Renal pelvis (tissue), 4 donors: ENCODE data around the gene DNAAF8. TPM values are rescaled to one million over a fixed set of nuclear protein-coding genes. Genes with fewer than 3 reads are reported as not detected.
"Not testable (repeated sequence)": the region's sequence is repeated elsewhere in the genome, so short reads cannot be mapped to it uniquely, and the experiment has no call there.

Experiments used
- DNase-seq: peaks from one replicate; pipeline ENCODE4 v3.0.0-alpha.2; 2013
- polyA plus RNA-seq, 3 donors: library from polyadenylated mRNA; unstranded; fragments of 120-200 nt; gene quantifications; one replicate each; pipeline ENCODE4 v1.2.1, GENCODE V29; 2013; ENCODE audit not compliant: insufficient read length in 3 of 3

DNAAF8 gene
- polyA plus RNA-seq, 3 donors, result 2.4 to 3.0 (median 2.6) TPM

DNA sequence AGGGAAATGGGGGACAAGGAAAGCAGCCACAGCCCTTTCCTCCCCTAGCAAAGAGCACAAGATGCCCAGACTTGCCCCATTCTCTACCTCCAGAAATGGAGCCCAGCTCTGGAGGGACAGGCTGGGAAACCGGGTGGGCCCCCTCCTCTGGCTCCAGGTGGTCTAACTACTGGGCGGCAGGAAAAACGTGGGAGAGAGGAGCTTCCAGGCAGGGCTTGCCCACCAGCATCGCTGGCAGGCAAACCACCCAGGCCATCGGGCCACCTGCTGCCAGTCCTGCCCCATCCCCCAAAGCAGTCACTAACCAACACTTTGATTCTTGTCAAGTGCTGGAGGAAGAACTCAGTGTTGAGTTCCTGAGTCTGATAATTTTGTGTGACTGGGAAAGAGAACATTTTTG, 15.9 kb upstream of the DNAAF8 start:
- DNase-seq, result no peak

DNA sequence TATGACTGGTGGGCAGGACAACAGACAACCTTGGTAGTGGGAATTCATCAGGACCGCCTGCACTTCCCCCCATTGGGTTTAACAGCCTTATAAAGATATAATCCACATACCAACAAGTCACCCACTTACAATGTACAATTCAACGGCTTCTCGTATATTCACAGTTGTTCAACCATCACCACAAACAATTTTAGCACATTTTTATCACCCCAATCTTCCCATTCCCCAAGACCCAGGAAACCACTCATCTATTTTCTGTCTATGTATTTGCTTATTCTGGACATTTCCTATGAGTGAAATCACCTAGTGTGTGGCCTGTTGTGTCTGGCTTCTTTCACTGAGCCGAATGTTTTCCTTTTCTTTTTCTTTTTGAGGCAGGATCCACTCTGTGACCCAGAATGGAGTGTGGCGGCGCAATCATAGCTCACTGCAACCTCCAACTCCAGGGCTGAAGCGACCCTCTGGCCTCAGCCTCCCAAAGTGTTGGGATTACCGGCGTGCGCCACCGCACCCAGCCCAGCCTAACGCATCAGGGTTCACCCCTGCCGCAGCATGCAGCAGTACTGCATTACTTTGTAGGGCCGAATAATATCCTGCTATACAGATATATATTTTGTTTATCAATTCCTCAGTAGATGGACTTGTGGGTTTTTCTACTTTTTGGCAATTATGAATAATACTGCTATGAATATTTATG, 11.1 kb upstream of the DNAAF8 start:
- DNase-seq, result no peak

DNA sequence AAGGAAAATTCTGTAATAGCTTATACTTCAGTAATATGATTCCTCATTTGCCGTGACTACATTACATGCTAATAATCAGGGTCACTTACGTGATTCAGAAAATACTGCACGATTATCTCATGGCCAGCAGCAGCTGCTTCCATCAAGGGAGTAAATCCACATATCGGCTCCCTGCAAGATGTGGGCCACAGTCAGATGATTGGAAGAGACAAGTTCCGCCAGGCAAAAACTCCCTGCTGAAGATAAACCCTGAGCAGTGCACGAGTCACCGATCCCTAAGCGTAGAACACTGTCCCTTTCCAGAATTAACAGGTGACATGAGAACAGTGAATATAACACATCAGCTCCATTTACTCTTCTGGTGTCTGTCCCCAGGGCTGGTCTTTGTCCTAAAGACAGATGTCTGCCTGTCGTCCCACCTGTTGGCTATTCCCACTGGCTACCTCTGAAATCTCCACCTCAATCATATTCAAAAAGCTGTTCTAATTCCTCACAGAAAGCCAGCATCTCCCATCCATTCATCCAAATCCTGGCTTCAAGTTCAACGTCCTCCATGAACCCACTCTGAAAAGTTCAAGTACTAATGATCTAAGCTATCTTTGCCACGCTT, 9.6 kb upstream of the DNAAF8 start:
- no peak for DNase-seq

DNA sequence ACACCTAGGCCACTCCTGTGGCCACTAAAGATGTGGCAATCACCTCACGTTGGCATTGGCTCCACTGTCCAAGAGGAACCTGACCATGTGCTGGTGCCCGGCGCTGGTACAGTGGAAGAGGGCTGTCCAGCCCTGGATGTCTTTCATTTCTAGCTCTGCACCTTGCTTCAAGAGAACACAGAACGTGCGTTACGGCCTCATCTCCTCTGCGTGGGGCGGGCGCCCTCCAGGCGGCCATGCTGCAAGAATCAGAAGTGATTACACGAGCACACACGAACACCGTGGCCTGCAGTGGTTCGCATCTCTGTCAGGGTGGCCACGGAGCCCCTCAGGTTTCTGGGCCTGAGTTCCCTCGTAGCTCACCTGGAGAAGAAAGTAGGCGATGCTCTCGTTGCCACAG, 7.7 kb upstream of the DNAAF8 start:
- no peak for DNase-seq

DNA sequence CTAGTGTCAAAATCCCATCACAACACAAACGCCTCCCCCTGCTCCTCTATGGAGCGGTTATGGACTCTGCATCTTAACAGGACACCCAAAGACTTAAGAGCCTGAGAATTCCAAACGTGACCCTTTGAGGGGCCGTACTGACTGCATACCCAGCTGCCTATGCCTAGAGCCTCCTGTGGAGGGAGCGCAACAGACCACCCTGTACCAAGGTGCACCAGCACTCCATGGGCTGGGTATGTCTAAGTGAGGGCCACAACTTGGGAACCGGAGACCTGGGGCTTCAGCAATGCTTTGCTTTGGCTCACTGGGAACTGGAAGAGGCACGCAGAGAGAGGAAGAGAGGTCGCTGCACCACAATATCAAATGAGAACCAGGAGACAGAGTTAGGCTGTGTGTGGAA, 5.7 kb upstream of the DNAAF8 start:
- DNase-seq, result no peak

DNA sequence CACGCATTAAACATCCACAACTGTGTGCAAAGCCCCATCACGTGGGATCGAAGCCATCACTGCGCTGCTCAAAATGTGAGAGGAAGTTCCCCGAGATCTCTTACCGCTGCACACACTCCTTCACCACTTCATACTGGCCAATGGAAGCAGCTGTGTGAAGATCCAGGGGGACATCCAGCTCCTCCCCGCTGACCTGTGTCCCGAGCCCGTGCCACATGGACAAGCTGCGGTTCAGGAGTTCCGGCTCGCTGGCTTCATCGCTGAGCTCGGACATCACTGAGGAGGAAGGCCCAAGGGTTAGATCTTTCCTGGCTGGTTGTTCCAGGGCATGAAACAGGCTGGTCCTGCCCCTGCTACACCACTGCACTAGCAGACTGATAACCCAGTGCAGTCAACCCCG, 4.5 kb upstream of the DNAAF8 start:
- no peak for DNase-seq

DNA sequence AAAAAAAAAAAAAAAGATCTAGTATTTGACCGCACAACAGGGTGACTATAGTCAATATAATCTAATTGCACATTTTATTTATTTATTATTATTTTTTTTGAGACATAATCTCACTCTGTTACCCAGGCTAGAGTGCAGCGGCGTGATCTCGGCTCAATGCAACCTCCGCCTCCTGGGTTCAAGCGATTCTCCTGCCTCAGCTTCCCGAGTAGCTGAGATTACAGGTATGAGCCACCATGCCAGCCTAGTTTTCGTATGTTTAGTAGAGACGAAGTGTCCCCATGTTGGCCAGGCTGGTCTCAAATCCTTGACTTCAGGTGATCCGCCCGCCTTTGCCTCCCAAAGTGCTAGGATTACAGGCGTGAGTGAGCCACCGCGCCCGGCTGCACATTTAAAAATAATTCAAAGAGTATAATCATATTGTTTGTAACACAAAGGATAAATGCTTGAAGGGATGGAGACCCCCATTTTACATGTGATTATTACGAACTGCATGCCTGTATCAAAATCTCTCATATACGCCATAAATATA, 1.1 kb upstream of the DNAAF8 start:
- DNase-seq, result no peak

DNA sequence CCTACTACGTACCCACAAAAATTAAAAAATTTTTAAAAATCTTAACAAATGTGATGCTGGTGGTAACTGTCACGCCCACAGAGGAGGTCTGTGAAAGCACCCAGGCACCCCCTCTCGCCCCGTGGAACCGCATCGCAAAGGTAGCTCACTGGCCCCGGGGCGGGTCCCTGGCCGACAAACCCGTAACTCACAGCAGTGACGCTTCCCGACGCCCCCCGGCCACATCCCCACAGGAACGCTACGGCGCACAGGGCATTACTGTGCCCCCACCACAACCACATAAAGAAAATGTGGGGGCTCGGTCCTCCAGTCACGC, 632 bp upstream of the DNAAF8 start:
- peak; percentile 26 for DNase-seq

DNA sequence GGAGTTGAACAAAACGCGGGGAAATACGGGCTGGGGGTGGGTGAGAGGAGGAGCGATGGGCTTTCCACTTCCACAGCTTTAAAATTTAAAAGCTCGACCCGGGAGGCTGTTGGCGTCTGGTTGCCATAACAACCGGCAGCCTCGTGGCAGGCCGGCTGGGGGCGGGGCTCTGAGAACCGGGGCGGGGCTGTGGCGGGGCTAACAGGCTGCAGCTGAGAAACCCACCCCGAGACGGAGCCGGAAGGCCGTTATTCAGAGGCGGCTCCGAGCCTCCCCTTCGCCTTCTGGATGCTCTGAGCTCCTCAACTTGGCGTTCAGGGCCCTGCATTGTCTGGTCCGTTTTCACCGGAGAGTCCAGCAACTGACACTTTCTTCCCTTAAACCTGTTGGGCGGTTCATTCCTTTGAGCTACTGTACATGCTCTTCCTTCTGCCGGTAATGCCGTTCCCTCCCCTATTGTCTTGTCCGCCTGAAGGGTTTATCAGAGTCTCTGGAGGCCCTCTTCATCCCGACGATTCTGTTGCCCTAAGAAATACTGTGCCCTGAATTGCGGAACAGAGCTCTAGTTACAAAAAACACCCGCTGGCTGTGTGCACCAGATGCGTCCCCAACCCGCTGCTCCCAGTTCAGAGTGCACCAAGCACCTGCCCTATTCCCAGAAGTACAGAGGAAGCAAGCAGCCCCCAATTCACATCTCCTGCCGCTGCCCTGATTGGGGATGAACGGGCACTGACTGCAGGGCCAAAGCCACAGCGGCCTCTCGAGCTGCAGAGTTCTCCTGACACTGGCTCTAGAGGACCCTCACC, 596 bp downstream of the DNAAF8 start:
- DNase-seq, result peak; percentile 87

DNA sequence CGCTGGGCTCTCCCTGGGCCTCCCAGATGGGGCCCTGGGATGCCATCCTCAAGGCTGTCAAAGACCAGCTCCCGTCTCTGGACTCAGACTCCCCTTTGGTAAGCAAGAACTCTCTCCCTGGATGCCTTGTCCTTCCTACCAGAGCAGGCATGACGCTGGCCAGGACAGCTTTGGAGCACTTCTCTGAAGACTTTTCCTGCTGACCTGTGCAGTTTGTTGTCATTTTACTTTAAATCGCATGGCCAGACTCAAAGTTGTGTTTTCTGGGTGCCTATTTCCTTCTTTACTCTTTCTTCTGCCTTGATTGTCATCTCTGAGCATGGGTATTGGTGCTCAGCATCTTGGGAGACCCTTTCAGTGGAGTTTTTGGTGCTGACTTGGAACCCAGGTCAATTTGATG, 2.2 kb downstream of the DNAAF8 start:
- DNase-seq, result no peak

DNA sequence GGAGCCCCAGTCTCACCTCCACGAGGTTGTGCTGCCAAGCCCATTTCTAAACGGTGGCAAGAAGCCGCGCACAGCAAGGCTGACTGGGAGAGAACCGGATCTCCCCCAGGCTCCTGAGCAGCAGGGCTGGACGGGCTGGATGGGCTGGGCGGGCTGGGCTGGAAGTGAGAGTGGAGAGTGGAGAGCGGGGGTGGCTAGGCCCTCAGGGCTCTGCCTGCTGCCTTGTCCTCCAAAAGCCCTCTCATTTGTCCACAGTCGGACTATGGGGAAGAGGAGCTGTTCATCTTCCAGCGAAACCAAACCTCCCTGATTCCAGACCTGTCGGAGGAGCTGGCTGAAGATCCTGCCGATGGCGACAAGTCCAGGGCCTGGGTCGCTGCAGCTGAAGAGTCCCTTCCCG, 3.2 kb downstream of the DNAAF8 start:
- no peak for DNase-seq

DNA sequence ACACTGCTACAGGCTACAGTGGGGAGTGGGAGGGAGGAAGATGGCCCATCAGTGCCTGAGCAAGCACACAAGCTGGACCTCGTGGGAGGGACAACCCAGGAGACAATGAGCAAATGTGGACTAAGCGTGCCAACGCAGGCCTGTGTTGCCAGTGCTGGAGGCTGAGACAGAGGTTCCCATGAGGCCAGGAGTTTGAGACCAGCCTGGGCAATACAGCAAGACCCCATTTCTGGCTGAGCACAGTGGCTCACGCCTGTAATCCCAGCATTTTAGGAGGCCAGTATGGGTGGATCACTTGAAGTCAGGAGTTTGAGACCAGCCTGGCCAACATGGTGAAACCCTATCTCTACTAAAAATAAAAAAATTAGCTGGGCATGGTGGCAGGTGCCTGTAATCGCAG, 4.0 kb downstream of the DNAAF8 start:
- not testable (repeated sequence) for DNase-seq

DNA sequence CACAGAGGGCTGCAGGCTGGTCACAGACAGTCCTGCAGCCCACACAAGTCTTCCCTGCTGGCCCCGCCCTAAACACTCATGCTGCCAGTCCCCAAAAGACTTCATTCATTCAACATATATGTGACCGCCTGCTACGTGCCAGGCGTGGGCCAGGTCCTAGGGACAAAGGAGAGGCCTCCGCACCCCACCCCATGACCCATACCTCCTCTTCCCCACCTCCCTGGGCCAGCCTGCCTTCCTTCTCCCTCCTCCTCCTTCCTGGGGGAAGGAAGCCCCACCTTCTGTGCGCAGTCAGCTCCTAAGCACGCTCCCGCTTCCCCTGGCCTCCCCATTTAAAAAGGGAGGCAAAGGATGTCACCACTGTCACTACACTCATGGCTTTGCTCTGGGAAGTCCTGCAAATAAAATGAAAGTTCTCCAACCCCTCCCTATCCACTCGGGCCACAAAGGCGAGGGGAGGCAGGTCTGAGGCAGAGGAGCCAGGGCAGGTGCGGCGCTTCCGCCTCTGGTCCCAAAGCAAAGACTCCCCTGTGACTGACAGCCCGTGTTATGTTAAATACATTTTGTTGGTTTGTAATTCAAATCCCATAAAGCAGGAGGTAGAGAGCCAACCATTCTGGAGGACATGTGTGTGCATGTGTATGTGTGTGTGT, 9.0 kb downstream of the DNAAF8 start:
- DNase-seq, result no peak

DNA sequence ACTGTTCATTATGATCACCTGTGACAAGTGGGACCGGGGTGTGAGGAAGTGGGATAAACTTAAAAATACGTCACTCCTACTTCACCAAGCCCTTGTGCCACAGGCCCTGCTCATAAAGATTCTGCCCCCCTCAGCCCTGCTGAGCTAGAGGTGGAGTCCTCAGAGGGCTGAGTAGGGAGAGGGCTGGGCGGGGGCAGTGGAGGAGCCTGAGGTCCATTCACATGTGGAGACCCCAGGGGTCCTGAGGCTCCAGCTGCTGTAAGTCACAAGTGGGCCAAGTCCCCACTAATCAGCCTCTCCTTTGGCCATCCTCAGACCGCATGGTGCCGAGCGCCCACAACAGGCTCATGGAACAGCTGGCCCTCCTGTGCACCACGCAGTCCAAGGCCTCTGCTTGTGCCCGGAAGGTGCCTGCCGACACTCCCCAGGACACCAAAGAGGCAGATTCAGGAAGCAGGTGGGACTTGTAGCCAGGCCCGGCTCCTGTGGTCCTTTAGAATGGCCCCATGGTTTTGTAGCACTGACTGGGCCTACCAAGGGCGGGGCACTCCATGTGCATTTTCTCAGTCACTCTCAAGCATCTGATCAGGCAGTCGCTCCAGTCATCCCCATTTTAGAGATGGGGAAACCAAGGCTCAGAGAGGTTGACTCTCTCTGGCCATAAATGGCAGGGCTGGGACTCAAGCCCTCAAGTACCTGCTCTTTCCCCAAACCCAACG, 10.4 kb downstream of the DNAAF8 start:
- DNase-seq, result no peak

DNA sequence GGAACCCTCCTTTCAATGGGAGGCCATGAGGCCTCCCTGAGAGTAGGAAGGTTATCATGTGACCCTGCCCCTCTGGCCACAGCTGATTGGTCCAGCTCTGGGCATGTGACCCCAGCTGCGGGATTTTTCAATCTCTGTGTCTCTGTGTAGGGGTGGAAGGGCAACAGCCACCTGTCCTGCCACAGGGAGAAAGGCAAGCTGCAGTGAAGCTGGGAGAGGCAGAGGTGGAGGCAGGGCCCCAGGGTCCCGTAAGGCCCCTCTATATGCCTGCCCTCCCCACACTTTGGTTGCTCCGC, 10.9 kb downstream of the DNAAF8 start:
- DNase-seq, result no peak

DNA sequence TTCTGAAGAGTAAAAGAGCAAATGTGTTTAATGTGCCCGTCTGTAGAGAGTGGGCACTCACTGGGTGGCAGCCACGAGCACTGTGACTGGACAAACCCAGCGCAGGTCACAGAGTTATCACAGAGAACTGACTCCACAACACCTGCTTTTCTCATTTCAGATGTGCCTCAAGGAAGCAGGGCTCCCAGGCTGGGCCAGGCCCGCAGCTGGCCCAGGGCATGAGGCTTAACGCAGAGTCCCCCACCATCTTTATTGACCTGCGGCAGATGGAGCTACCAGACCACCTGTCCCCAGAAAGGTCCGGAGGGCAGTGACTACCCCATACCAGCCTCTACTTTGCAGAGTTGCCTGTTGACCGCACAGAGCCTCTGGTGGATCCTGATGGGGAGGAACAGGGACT, 11.9 kb downstream of the DNAAF8 start:
- DNase-seq, result no peak

DNA sequence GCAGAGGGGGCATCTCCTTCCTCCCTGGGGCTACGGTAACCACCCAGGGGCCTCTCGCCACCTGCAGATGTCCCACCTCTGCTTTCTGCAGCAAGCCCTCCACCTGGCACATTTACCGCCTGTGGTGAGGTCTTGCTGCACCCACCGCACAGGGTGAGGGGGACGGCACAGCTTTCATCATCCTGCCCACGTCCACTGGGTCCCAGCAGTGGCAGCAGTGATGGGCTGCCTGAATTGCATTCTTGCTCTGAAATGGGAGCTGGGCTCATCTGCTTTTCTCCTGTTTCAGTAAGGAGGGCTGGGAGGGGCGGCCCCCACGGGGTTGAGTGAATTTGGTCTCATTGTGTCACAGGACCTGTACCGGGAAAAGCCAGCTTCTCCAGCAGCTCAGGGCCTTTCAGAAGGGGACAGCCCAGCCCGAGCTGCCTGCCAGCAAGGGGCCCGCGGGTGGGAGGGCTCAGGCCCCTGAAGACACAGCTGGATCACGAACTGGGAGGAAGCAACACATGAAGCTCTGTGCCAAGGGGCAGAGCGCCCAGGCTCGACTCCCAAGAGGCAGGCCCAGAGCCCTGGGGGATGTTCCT, 12.7 kb downstream of the DNAAF8 start:
- no peak for DNase-seq

DNA sequence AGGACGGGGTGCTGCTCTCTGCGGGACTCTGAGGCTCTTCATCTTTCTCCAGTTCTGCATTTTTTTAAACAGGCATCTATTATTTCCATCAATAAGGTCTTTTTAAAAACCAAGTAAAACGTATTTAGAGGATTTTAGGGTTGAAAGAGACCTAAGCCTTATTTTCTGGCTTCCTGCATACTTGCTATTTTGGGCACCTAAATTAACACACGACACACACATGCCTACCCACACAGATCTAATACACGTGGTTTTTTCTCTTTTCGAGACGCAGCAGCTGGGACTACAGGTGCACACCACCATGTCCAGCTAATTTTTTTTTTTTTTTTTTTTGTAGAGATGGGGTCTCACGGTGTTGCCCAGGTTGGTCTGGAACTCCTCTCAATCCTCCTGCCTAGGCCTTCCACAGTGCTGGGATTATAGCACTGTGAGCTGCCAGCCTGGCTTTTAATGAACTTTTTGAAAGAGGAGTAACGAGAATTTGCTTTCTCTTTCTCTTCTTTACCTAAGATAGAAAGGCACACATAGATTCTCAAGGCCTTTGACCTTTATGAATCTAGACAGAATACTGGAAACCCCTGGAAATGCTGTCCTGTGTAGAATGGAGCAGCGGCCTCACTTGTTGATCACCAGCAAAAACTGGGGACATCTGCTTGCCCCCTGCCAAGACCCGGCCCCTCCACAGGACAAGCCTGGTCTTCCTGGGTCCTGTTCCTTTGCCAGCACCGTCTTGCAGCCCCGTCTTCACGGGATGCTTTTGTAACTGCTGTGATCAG, 13.8 kb downstream of the DNAAF8 start:
- no peak for DNase-seq

DNA sequence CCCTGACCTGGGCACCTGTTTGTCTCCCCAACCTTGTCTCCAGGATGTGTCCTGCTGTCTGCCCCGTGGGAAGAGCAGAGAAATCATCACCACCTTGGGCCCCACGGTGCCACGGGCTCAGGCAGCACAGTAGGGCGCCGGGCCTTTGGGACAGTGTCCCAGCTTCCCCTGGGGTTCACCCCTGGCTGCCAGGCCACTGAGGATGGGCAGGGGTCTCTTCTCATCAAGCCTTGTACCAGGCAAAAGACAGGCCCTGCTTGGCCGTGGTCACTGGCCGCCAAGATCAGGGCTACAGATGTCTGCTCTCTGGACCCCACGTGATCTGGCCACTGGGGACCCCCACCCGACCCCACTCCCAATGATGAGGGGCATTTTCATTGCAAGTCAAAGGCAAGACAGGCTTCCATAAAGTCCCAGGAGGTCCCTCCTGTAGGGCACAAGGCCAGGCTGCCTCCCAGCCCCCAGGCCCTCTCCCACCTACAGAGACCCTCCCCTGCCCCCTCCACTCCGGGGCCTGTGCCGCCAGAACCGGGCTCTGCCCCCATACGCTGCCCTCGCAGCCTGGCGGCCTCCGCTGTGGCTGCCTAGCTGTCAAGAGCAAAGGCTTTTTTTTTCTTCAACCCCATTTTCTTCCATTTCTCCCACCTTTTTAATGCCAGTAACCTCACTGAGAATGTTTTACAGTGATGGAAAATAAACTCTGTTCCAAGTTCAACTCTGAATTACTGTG, 14.5 kb downstream of the DNAAF8 start:
- DNase-seq, result no peak

DNA sequence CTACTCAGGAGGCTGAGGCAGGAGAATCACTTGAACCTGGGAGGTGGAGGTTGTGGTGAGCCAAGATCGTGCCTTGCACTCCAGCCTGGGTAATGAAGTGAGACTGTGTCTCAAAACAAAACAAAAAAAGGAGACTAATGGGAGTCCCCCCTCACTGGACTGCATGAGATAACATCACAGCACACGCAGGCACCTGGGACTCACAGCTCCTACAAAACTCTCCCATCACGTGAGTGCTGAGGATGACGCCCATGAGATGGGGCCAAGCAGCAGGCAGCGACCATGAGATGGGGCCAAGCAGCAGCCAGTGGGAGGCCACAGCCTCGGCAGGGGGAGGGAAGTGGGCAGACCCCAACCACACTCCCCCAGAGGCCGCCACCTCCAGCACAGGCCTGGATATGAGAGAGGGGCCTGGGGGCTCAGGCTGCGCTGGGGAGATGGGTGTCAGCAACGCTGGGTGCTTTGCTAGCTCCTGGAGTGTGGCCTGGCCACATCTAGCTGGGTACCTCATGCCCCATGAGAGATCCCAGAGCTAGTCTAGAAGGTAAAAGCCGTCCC, 15.4 kb downstream of the DNAAF8 start:
- DNase-seq, result no peak
